OCI-LY7 (cell line): Measurements from ENCODE around the gene SLC22A4.

Experiments used
- CTCF ChIP-seq: fragments of 200-600 bp; sonication (generic); conservative IDR thresholded peaks from 2 replicates; pipeline ENCODE4 v1.5.1; 2014; ENCODE audit warnings: mild to moderate bottlenecking, antibody characterized with exemption, low read length, moderate library complexity, mixed read lengths
- EZH2phosphoT487 ChIP-seq: fragments of 200-600 bp; sonication (generic); IDR thresholded peaks from 2 replicates; pipeline ENCODE4 v1.6.1; 2018; ENCODE audit warnings: low read depth, borderline replicate concordance, mild to moderate bottlenecking, mixed run types, antibody characterized with exemption, low read length, moderate library complexity, mixed read lengths

- TF ChIP-seq CTCF (no peak), EZH2phosphoT487 (no peak)
These were observed 41.2 kb upstream of the SLC22A4 start for GRCh38 chr5:132253008-132253441.
